GM23338 (cell line): ENCODE measurements around the gene SLC22A4. TPM values are rescaled to one million over a fixed set of nuclear protein-coding genes. Genes with fewer than 3 reads are reported as not detected.

ENCODE experiments used
- ATAC-seq: fragments of 200-7000 bp; cut with Tn5 transposase; 3 replicates; pipeline ENCODE4 v1.9.1; 2020
- DNase-seq: peaks from one replicate; pipeline ENCODE4 v3.0.0-alpha.2; 2015; ENCODE audit warnings: low spot score
- H2AFZ ChIP-seq: fragments of 200-600 bp; sonication (generic); 2 replicates; pipeline ENCODE4 v1.8.0; 2016; ENCODE audit warnings: antibody characterized with exemption, mild to moderate bottlenecking, moderate library complexity
- H3F3A ChIP-seq: fragments of 200-600 bp; sonication (generic); replicated peaks from 2 replicates; pipeline ENCODE4 v1.8.0; 2017; ENCODE audit warnings: antibody characterized with exemption, mixed run types, low read depth
- H3K27ac ChIP-seq: fragments of 200-600 bp; sonication (generic); 2 replicates; pipeline ENCODE4 v1.6.1; 2016; ENCODE audit warnings: low read depth
- H3K27me3 ChIP-seq: fragments of 200-600 bp; sonication (generic); 2 replicates; pipeline ENCODE4 v1.8.0; 2016; ENCODE audit warnings: mild to moderate bottlenecking, mixed run types, moderate library complexity; ENCODE audit not compliant: insufficient read depth
- H3K36me3 ChIP-seq: fragments of 200-600 bp; sonication (generic); 2 replicates; pipeline ENCODE4 v1.8.0; 2016; ENCODE audit warnings: mild to moderate bottlenecking; ENCODE audit not compliant: insufficient read depth
- H3K4me1 ChIP-seq: fragments of 200-600 bp; sonication (generic); 2 replicates; pipeline ENCODE4 v1.8.0; 2016; ENCODE audit warnings: mild to moderate bottlenecking, moderate library complexity; ENCODE audit not compliant: insufficient read depth
- H3K4me2 ChIP-seq: fragments of 200-600 bp; sonication (generic); 2 replicates; pipeline ENCODE4 v1.7.1; 2017; ENCODE audit warnings: mixed run types
- H3K4me3 ChIP-seq: fragments of 200-600 bp; sonication (generic); 2 replicates; pipeline ENCODE4 v1.6.1; 2016; ENCODE audit warnings: mixed run types
- H3K79me2 ChIP-seq: fragments of 200-600 bp; sonication (generic); replicated peaks from 2 replicates; pipeline ENCODE4 v1.8.0; 2017; ENCODE audit warnings: mild to moderate bottlenecking; ENCODE audit not compliant: insufficient read depth
- H3K9me2 ChIP-seq: fragments of 200-600 bp; sonication (generic); 2 replicates; pipeline ENCODE4 v1.8.0; 2017; ENCODE audit not compliant: insufficient read depth
- H4K20me1 ChIP-seq: fragments of 200-600 bp; sonication (generic); replicated peaks from 2 replicates; pipeline ENCODE4 v1.8.0; 2017; ENCODE audit warnings: mild to moderate bottlenecking; ENCODE audit not compliant: insufficient read depth
- H3K27ac Mint-ChIP-seq: 2 replicates; pipeline ENCODE4 v1.8.0; 2020; ENCODE audit warnings: inconsistent platforms, mild to moderate bottlenecking, moderate library complexity, mixed read lengths
- H3K27me3 Mint-ChIP-seq: 3 replicates; pipeline ENCODE4 v1.8.0; 2022; ENCODE audit warnings: low read depth, mild to moderate bottlenecking, moderate library complexity, mixed read lengths, inconsistent platforms; ENCODE audit not compliant: insufficient read depth, poor library complexity
- H3K36me3 Mint-ChIP-seq: 3 replicates; pipeline ENCODE4 v1.8.0; 2021; ENCODE audit warnings: low read depth, mild to moderate bottlenecking, inconsistent platforms, moderate library complexity, mixed read lengths
- H3K4me1 Mint-ChIP-seq: 3 replicates; pipeline ENCODE4 v1.8.0; 2020; ENCODE audit warnings: mild to moderate bottlenecking, inconsistent platforms, mixed read lengths
- H3K4me3 Mint-ChIP-seq: 3 replicates; pipeline ENCODE4 v1.8.0; 2021; ENCODE audit warnings: moderate library complexity, mild to moderate bottlenecking, inconsistent platforms, mixed read lengths
- H3K9me3 Mint-ChIP-seq: 3 replicates; pipeline ENCODE4 v1.8.0; 2020; ENCODE audit warnings: moderate library complexity, mild to moderate bottlenecking, inconsistent platforms, mixed read lengths
- CREB1 ChIP-seq: fragments of 250-450 bp; sonication (Bioruptor Pico); IDR thresholded peaks from 2 replicates; pipeline ENCODE4 v1.5.0; 2020; ENCODE audit warnings: low read depth, mild to moderate bottlenecking, moderate library complexity
- ETS1 ChIP-seq: IDR thresholded peaks from 2 replicates; pipeline ENCODE4 v1.6.1; 2016; ENCODE audit warnings: antibody characterized with exemption
- EZH2 ChIP-seq: fragments of 200-600 bp; sonication (generic); IDR thresholded peaks from one replicate; pipeline ENCODE4 v1.8.0; 2017; ENCODE audit warnings: antibody characterized with exemption, mild to moderate bottlenecking, low read depth; ENCODE audit not compliant: unreplicated experiment
- EZH2phosphoT487 ChIP-seq: fragments of 200-600 bp; sonication (generic); IDR thresholded peaks from one replicate; pipeline ENCODE4 v1.8.1; 2018; ENCODE audit warnings: antibody characterized with exemption; ENCODE audit not compliant: unreplicated experiment
- JUNB ChIP-seq: IDR thresholded peaks from one replicate; pipeline ENCODE4 v1.6.1; 2016; ENCODE audit warnings: antibody characterized with exemption; ENCODE audit not compliant: unreplicated experiment
- NANOG ChIP-seq: IDR thresholded peaks from 2 replicates; pipeline ENCODE4 v1.6.1; 2016; ENCODE audit warnings: antibody characterized with exemption, borderline replicate concordance
- POLR2AphosphoS5 ChIP-seq: IDR thresholded peaks from 2 replicates; pipeline ENCODE4 v1.6.1; 2016; ENCODE audit warnings: antibody characterized with exemption, low read depth
- REST ChIP-seq: IDR thresholded peaks from one replicate; pipeline ENCODE4 v1.6.1; 2018; ENCODE audit warnings: antibody characterized with exemption; ENCODE audit not compliant: unreplicated experiment
- STAT1 ChIP-seq: IDR thresholded peaks from one replicate; pipeline ENCODE4 v1.6.1; 2016; ENCODE audit warnings: antibody characterized with exemption; ENCODE audit not compliant: unreplicated experiment
- ZNF114 ChIP-seq: fragments of 250-450 bp; sonication (Bioruptor Pico); IDR thresholded peaks from 2 replicates; pipeline ENCODE4 v1.5.0; 2020; ENCODE audit warnings: mild to moderate bottlenecking, moderate library complexity
- ZNF331 ChIP-seq: fragments of 250-450 bp; sonication (Bioruptor Pico); IDR thresholded peaks from 2 replicates; pipeline ENCODE4 v1.5.0; 2020; ENCODE audit warnings: low read depth, mild to moderate bottlenecking, moderate library complexity
- ZNF462 ChIP-seq: fragments of 250-450 bp; sonication (Bioruptor Pico); IDR thresholded peaks from 2 replicates; pipeline ENCODE4 v1.5.0; 2020; ENCODE audit warnings: mild to moderate bottlenecking, moderate library complexity
- polyA plus RNA-seq: library from polyadenylated mRNA; unstranded; fragments of >200 nt; fragmentation: Nextera tagmentation; extraction: Ambion mirVana; gene quantifications from 2 replicates; pipeline ENCODE4 v1.2.1, GENCODE V29; 2016
- total RNA-seq: library from RNA; depleted of rRNA; stranded (reverse); fragments of >200 nt; shearing (Covaris generic); gene quantifications from 2 replicates; pipeline ENCODE4 v1.2.3, GENCODE V29; 2014
- TF ChIP-seq, protein P1 (sequence below), 2 experiments: fragments of 200-600 bp in 1 of 2; sonication (generic) in 1 of 2; conservative IDR thresholded peaks; 2 replicates each; pipeline versions ENCODE4 v1.5.1 to v1.6.1; 2016 to 2017; ENCODE audit warnings: antibody characterized with exemption in 2 of 2, low read depth in 2 of 2, mild to moderate bottlenecking in 2 of 2, moderate library complexity in 1 of 2

The SLC22A4 gene
- total and polyA plus RNA-seq, 2 experiments from 2014 or later = 0.28 to 0.40 TPM

- no peak for ATAC-seq
- Histone ChIP-seq H3K36me3 (no peaks in the 10 kb centered on the region; the same call in 1 of the 2 replicates), H3F3A (no peaks in the 10 kb centered on the region), H3K4me2 (no peak overlapping the region), H4K20me1 (no peaks in the 10 kb centered on the region), H3K27ac (no peak overlapping the region), H3K4me1 (no peaks in the 10 kb centered on the region), H3K27me3 (no peaks in the 10 kb centered on the region), H3K9me2 (no peaks in the 10 kb centered on the region), H3K4me3 (no peak overlapping the region), H2AFZ (no peak overlapping the region), H3K79me2 (no peaks in the 10 kb centered on the region)
- TF ChIP-seq ZNF114 (CRISPR knock-in tag) = no peak
- TF ChIP-seq REST = no peak
- TF ChIP-seq ETS1 = no peak
- no peak for TF ChIP-seq EZH2phosphoT487
- TF ChIP-seq CREB1 (CRISPR knock-in tag) = no peak
- TF ChIP-seq STAT1 = no peak
- TF ChIP-seq ZNF462 (CRISPR knock-in tag) = no peak
- TF ChIP-seq NANOG = no peak
- no peak for TF ChIP-seq EZH2
- TF ChIP-seq POLR2AphosphoS5 = no peak
- TF ChIP-seq, protein P1, sequence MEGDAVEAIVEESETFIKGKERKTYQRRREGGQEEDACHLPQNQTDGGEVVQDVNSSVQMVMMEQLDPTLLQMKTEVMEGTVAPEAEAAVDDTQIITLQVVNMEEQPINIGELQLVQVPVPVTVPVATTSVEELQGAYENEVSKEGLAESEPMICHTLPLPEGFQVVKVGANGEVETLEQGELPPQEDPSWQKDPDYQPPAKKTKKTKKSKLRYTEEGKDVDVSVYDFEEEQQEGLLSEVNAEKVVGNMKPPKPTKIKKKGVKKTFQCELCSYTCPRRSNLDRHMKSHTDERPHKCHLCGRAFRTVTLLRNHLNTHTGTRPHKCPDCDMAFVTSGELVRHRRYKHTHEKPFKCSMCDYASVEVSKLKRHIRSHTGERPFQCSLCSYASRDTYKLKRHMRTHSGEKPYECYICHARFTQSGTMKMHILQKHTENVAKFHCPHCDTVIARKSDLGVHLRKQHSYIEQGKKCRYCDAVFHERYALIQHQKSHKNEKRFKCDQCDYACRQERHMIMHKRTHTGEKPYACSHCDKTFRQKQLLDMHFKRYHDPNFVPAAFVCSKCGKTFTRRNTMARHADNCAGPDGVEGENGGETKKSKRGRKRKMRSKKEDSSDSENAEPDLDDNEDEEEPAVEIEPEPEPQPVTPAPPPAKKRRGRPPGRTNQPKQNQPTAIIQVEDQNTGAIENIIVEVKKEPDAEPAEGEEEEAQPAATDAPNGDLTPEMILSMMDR (conservative IDR thresholded peaks at IDR 0.05; ENCODE audit: low read depth in 2 of 2) = no peak
- no peak for TF ChIP-seq ZNF331 (CRISPR knock-in tag)
- no peak for TF ChIP-seq JUNB
- Mint-ChIP-seq H3K27ac (no peak overlapping the region), H3K4me1 (no peaks in the 10 kb centered on the region; the same call in 2 of the 3 replicates), H3K36me3 (peaks cover 25% of the 10 kb centered on the region), H3K9me3 (peaks cover 29% of the 10 kb centered on the region), H3K27me3 (peaks cover 4% of the 10 kb centered on the region), H3K4me3 (no peak overlapping the region)
- DNase-seq = no peak
Measured at GRCh38 chr5:132344775-132345514, 50.8 kb downstream of the SLC22A4 start.
